GM18870 (cell line): Measurements from ENCODE around the gene BANP.
A peak's percentile ranks its signal among the peaks of the same experiment; 100 is the strongest.
"Not testable (repeated sequence)": the region's sequence is repeated elsewhere in the genome, so short reads cannot be mapped to it uniquely, and the experiment has no call there.

Experiments used
- ATAC-seq: cut with Tn5 transposase; IDR thresholded peaks from one replicate; pipeline ENCODE4 v1.9.1; 2021; ENCODE audit warnings: moderate library complexity; ENCODE audit not compliant: unreplicated experiment

The BANP gene

DNA sequence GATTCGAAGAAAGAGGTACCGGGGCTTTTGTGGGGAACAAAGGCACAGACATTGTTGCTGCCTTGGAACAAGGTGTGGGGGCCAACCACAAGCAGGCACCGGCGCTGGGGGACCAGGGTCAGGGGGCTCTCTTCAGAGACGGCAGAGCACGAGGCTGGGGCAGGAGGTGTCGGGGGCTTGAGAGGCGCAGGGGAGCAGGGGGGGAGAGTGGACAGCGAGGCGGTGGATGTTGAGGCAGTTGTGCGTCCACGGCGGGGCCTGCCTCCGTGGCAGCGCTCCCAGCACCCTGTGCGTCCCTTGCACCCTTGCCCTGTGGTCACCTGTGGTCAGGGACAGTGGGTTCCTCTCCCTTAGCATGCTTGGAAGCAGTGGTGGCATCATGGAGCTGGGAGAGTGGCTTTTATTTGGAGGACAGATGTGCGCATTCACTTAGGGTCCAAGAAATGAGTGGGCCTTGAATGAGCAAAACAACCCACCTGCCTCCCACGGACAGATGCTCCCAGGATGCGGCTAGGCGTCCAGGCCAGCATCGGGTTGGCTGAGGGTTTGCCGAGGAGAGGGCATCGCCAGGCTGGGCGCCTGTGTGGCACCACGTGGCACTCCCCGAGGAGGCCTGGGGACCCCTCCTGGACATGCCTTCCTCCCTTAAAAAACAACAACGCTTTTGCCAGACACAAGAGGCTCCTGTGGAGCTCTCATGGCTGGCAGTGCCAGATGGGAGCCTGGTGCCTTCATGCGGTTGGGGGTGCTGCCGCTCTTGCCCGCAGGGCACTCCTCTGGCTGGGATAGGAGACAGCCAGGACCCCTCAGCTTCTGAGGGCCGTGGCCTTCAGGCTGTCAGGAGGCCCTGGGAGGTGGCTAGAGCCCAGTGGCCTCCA, 113.0 kb downstream of the BANP start:
- ATAC-seq = no peak

GRCh38 chr16:88064889-88065746, 113.9 kb downstream of the BANP start:
- no peak for ATAC-seq

DNA sequence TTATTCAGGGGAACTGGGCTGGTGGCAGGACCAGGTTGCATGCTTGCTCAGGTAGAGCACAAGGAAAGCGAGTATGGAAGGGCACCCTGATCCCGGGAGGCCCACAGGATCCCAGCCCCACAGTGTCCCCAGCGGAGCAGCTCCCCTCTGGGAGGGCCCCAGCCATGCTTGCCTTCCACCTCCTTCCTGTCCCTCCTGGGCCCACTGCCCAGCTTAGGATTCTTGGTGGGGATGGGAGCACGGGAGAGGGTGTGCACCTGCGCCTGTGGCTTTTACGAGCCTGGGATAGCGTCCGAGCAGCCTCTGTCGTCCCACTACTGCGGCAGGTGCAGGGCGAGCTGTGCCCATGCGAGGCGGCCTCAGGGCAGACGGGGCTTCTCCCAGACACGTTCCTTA, 114.5 kb downstream of the BANP start:
- no peak for ATAC-seq

- ATAC-seq = no peak
These were observed 115.0 kb downstream of the BANP start for GRCh38 chr16:88066234-88066633.

- ATAC-seq = no peak
These were observed 115.7 kb downstream of the BANP start for GRCh38 chr16:88066680-88067529.

DNA sequence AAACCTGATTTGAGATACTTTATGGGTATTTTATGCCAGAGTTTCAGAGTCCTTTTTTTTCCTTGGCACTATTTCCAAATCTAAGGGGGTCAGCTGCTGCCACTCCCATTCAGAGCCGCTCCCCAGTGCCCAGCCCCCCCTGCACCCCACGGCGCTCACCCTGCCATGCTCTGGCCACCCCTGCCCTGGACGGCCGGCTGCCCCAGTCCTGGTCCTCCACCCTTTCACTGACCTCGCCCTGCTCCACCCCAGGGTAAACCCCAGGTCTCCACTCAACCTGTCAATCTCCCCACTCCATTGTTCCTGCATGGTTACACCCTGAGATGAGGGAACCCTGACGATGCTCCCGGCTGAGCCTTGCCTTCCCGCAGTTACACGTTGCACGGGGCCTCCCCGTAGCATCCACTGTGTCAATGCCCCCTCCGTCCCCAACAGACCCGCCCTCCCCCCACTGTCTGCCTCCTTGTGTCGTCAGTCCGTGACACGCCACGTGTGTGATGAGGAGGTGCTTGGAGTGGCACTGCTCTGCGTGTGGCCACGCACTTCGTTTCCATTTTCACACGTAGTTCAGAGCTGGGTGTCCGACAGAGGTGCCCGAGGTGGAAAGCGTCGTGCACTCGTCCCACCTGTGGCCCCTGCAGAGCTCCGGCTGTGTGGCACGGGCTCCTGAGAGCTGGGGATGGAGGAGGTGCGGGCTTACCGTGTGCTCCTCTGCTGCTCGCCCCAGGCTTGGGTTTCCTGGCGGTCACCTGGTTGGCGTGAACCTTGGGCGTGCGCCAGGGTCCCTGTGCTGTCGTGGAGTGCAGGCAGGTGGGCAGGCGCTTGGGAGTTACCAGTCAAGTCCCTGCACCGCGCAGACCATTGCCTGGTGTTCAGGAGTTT, 116.5 kb downstream of the BANP start:
- ATAC-seq = no peak

- no peak for ATAC-seq
These were observed 117.5 kb downstream of the BANP start for GRCh38 chr16:88068476-88069396.

GRCh38 chr16:88069397-88070168, 118.3 kb downstream of the BANP start:
- peak; percentile 56 for ATAC-seq

GRCh38 chr16:88070341-88070740, 119.1 kb downstream of the BANP start:
- no peak for ATAC-seq

DNA sequence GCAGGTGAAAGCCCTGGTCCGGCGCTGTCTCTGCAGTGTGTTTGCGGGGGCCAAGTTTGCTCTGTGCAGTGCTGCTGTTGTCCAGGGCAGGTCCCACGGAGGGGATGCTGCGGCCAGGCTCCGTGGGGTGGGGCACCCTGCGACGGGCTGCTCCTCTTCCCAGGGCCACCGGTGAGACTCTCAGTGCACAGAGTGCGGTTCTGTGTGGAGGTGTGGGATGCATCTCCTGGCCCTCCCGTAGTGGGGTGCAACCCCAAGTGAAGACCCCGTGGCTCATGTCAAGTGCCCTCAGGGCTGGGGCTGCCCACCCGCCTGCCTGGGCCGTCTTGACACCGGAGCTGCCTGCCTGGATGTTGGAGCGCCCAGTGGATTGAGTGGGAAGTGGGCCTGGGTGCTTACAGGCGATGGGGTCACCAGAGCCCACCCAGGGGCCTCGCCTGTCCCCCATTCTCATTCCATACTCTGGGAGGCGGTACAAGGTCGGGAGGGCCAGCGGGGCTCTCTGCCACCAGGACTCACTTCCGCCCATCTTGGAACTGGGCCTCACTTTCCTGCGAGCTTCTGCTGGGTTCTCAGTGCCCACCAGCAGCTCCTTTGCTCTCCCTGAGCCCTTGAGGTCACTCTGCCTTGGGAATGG, 119.9 kb downstream of the BANP start:
- no peak for ATAC-seq

GRCh38 chr16:88071908-88072307, 120.7 kb downstream of the BANP start:
- ATAC-seq = no peak

- no peak for ATAC-seq
These were observed 121.4 kb downstream of the BANP start for GRCh38 chr16:88072571-88073001.

GRCh38 chr16:88073201-88073721, 122.0 kb downstream of the BANP start:
- no peak for ATAC-seq

- no peak for ATAC-seq
These were observed 122.8 kb downstream of the BANP start for GRCh38 chr16:88074041-88074440.

GRCh38 chr16:88076211-88076931, 125.1 kb downstream of the BANP start:
- no peak for ATAC-seq

GRCh38 chr16:88076932-88077320, 125.7 kb downstream of the BANP start:
- ATAC-seq = not testable (repeated sequence)
